Measurements from ENCODE around the gene NUP93.

- TF ChIP-seq YY1 (IDR thresholded peaks at IDR 0.05; ENCODE audit: insufficient read depth, insufficient read length): no peak
- TF ChIP-seq ZNF274 (IDR thresholded peaks at IDR 0.05; ENCODE audit: low read depth, low read length): no peak
- TF ChIP-seq SUZ12 (IDR thresholded peaks at IDR 0.05; ENCODE audit: extremely low read depth, insufficient read depth, insufficient read length): no peak
Observed at GRCh38 chr16:56715126-56715525, 14.8 kb upstream of the NUP93 start.
